Measurements from ENCODE around the gene MZT2B.
"Not testable (repeated sequence)": the region's sequence is repeated elsewhere in the genome, so short reads cannot be mapped to it uniquely, and the experiment has no call there.

GRCh38 chr2:130192451-130192850 lies 10.4 kb downstream of the MZT2B start:
- TF ChIP-seq POLR2A, POLR2AphosphoS5 (IDR thresholded peaks at IDR 0.05): not testable (repeated sequence)
- TF ChIP-seq, protein P1, sequence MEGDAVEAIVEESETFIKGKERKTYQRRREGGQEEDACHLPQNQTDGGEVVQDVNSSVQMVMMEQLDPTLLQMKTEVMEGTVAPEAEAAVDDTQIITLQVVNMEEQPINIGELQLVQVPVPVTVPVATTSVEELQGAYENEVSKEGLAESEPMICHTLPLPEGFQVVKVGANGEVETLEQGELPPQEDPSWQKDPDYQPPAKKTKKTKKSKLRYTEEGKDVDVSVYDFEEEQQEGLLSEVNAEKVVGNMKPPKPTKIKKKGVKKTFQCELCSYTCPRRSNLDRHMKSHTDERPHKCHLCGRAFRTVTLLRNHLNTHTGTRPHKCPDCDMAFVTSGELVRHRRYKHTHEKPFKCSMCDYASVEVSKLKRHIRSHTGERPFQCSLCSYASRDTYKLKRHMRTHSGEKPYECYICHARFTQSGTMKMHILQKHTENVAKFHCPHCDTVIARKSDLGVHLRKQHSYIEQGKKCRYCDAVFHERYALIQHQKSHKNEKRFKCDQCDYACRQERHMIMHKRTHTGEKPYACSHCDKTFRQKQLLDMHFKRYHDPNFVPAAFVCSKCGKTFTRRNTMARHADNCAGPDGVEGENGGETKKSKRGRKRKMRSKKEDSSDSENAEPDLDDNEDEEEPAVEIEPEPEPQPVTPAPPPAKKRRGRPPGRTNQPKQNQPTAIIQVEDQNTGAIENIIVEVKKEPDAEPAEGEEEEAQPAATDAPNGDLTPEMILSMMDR (IDR thresholded peaks at IDR 0.05), result not testable (repeated sequence)
